ENCODE results near the gene BNC2. TPM values are rescaled to one million over a fixed set of nuclear protein-coding genes. Genes with fewer than 3 reads are reported as not detected.

The BNC2 gene
- total and polyA plus RNA-seq, 2 of the 4 experiments (the other 2 are of a cell fraction) = 15.5 to 45.2 TPM

DNA sequence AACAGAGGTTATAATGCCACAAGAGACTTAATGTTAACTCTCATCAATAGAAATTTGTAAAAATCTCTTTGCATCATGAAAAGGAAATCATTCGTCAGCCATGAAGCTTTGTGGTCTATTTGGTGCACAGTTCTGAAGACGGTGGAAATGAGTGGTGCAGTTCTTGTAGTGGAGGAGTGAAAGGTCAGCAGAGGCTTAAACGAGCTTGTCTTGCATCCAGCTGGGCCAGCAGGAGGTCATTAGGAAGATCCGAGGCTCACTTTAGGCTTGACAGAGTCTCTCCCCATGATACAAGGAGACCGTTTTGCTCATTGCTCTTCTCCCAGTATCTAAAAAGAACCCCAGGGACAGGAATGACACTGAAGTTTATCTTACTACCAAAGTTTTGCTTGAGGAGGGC is 440.8 kb downstream of the BNC2 start:
- 33% methylated on average over 2 of the region's 5 CpGs; no CpG with 5 or more reads in 1 of the 2 experiments for WGBS, 2 experiments (ENCODE audit: extremely low coverage in 2 of 2, insufficient read length in 1 of 2)
- Histone ChIP-seq H3K9me3 (ENCODE audit: control insufficient read depth, insufficient read depth, low read length) (no peaks in the 10 kb centered on the region), H3K36me3 (ENCODE audit: control insufficient read depth, insufficient read depth, low read length) (peaks cover 4% of the 10 kb centered on the region), H3K9me1 (ENCODE audit: insufficient read depth, low read length) (peaks cover 5% of the 10 kb centered on the region), H4K5ac (ENCODE audit: low read depth, low read length) (no peak overlapping the region), H2AK9ac (replicated peaks; ENCODE audit: low read depth, low read length, poor library complexity) (no peak overlapping the region), H4K8ac (ENCODE audit: low read depth in 2 of 2, low read length in 2 of 2) (no peak overlapping the region), H3K27me3 (ENCODE audit: control insufficient read depth, insufficient read depth, low read length) (no peaks in the 10 kb centered on the region), H3K18ac (ENCODE audit: low read depth, low read length) (no peak overlapping the region), H4K20me1 (ENCODE audit: insufficient read depth, low read length) (no peaks in the 10 kb centered on the region; the same call in 1 of the 2 replicates), H3K23ac (ENCODE audit: low read depth, low read length) (no peak overlapping the region), H3K4me2 (ENCODE audit: low read depth, low read length) (no peak overlapping the region), H3K27ac (ENCODE audit: insufficient read depth, low read length) (no peak overlapping the region), H2BK20ac (ENCODE audit: low read depth, low read length) (no peak overlapping the region), H3K9ac (ENCODE audit: low read depth, low read length) (no peak overlapping the region), H3K4ac (ENCODE audit: low read depth, low read length) (no peak overlapping the region), H2AK5ac (ENCODE audit: low read depth, low read length) (no peak overlapping the region), H4K91ac (ENCODE audit: insufficient read depth, low read depth, low read length) (no peak overlapping the region), H3K56ac (ENCODE audit: extremely low read depth, insufficient read depth, low read length) (no peak overlapping the region), H3K14ac (replicated peaks; ENCODE audit: low read depth, low read length) (no peak overlapping the region), H2BK5ac (ENCODE audit: low read depth, low read length, poor library complexity, severe bottlenecking) (no peak overlapping the region), H2BK120ac (ENCODE audit: low read depth, low read length) (no peak overlapping the region), H2BK15ac (ENCODE audit: low read depth, low read length) (no peak overlapping the region), H3K79me1 (ENCODE audit: low read depth in 1 of 2, low read length in 2 of 2) (peaks cover 5 to 28% of the 10 kb centered on the region in 2 experiments; a peak in 2 of 4 replicates), H3K4me3 (ENCODE audit: insufficient read depth, low read depth, low read length) (no peak overlapping the region), H3K4me1 (ENCODE audit: control insufficient read depth, insufficient read depth, low read length) (peaks cover 14% of the 10 kb centered on the region), H2AFZ (replicated peaks; ENCODE audit: low read length, poor library complexity) (no peak overlapping the region)
- TF ChIP-seq ELK1 (IDR thresholded peaks at IDR 0.05; ENCODE audit: borderline replicate concordance, low read depth, low read length) (no peak), POLR2A (IDR thresholded peaks at IDR 0.05; ENCODE audit: low read depth, low read length) (no peak), RAD21 (IDR thresholded peaks at IDR 0.05; ENCODE audit: low read length) (no peak), BHLHE40 (IDR thresholded peaks at IDR 0.05; ENCODE audit: low read depth, low read length) (no peak), MXI1 (IDR thresholded peaks at IDR 0.05; ENCODE audit: borderline replicate concordance, low read depth, low read length) (no peak), CTCF (conservative IDR thresholded peaks at IDR 0.05; ENCODE audit: low read depth, low read length) (no peak), CEBPB (IDR thresholded peaks at IDR 0.05; ENCODE audit: low read depth, low read length) (no peak), NFE2L2 (IDR thresholded peaks at IDR 0.05; ENCODE audit: low read depth, low read length) (no peak), CHD1 (IDR thresholded peaks at IDR 0.05; ENCODE audit: low read depth, low read length) (no peak), RCOR1 (IDR thresholded peaks at IDR 0.05; ENCODE audit: insufficient replicate concordance, low read length) (no peak), SMC3 (IDR thresholded peaks at IDR 0.05; ENCODE audit: low read depth, low read length) (no peak), MAZ (IDR thresholded peaks at IDR 0.05; ENCODE audit: borderline replicate concordance, low read depth, low read length) (no peak)
- TF ChIP-seq, protein P1, sequence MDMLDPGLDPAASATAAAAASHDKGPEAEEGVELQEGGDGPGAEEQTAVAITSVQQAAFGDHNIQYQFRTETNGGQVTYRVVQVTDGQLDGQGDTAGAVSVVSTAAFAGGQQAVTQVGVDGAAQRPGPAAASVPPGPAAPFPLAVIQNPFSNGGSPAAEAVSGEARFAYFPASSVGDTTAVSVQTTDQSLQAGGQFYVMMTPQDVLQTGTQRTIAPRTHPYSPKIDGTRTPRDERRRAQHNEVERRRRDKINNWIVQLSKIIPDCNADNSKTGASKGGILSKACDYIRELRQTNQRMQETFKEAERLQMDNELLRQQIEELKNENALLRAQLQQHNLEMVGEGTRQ (IDR thresholded peaks at IDR 0.05; ENCODE audit: low read depth, low read length) = no peak
- in situ Hi-C loops (cut with MboI; ENCODE audit: low sequenced_read_pairs) = no loop called here
- ChIA-PET POLR2A (ENCODE audit: unreplicated experiment) (no interaction called here), CTCF (interaction anchor here (0.6 kb wide), 1 partner anchor 11 kb away, joined by 3 read pairs; no protein-coding TSS in a partner anchor)
- no TSS peak for BruUV-seq (replicated peaks)
- DNase-seq (no peak), ATAC-seq (ENCODE audit: low read depth) (no peak)
- dilution Hi-C loops (cut with HindIII; ENCODE audit: low sequenced_read_pairs, unreplicated experiment) = no loop called here
- intact Hi-C loops (cut with micrococcal nuclease) = no loop called here
